Midbrain (tissue), 1 donor: ENCODE measurements around the gene BIN1.
A peak's percentile ranks its signal among the peaks of the same experiment; 100 is the strongest.
"Not testable (repeated sequence)": the region's sequence is repeated elsewhere in the genome, so short reads cannot be mapped to it uniquely, and the experiment has no call there.

Experiments used
- DNase-seq: peaks from one replicate; lab custom pipeline; 2025; lab: John Stamatoyannopoulos, UW

Gene BIN1

DNA sequence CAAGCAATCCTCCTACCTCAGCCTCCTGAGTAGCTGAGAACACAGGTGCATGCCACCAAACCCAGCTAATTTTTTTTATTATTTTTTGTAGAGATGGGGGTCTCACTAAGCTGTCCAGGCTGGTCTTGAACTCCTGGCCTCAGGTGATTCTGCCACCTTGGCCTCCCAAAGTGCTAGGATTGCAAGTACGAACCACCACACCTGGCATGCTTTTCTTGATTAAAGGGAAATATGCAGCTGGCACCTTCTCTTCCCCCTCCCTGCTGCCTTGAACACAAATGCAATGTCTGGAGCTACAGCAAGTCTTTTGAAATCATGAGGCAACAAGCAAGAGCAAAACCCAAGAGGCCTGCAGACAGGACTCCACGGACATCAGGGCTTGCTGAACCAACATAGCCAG, 26.8 kb upstream of the BIN1 start:
- DNase-seq: no peak

DNA sequence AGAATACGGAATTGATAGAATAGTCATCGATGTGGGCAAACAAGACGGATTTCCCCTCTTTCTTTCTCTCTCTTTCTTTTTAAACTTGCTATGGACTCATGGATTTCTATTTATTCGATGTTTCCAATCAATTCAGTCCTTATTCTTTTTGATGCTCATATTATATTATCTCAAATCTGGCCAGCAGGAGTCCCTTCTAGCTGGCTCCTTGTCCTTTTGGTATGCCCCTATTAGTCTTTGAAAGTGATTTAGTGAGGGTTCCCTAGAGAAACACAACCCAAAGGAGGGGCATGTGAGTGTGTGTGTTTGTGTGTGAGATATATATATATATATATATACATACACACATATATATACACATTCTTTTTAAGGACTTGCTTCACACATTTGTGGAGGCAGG, 23.5 kb upstream of the BIN1 start:
- DNase-seq: no peak

DNA sequence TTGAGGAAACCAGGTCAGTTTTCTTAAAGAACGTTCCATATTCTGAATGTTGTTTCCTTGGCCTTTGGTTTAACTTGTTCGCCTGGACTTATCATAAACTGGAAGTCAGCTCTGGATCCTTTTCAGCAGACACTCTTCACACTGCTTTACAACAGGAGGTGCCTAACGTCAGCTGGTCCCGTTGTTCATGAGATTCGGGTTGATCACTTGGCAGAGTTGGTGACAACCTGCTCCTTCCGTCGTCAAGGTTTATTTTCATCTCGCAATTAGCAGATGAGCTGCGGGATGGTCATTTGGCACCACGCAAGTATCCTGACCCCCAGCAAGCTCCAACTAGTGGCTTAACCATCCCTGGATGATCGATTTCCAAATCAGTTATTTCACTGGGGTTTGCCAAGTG, 23.0 kb upstream of the BIN1 start:
- DNase-seq: no peak

DNA sequence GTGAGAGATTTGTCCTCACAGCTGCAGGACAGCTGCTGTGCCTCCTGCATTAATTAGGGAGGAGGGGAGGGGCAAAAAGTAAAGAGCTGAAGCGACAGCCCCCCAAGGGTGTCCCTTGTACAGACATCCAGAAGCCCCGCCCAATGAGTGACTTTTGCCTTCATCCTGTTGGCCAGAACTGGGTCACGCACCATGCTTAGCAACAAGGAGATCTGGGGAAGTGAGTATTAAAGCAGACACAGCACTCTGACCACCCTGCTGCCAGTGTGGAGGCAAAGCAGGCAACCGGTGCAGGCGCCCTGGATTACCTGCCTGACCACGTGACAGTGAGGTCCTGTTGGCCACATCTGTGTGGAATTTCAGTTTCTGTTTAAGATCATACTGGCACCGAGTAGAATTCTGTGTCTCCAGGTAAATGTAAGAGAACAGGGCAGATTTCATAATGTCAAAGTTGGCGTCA, 21.5 kb upstream of the BIN1 start:
- peak; percentile 49 for DNase-seq

DNA sequence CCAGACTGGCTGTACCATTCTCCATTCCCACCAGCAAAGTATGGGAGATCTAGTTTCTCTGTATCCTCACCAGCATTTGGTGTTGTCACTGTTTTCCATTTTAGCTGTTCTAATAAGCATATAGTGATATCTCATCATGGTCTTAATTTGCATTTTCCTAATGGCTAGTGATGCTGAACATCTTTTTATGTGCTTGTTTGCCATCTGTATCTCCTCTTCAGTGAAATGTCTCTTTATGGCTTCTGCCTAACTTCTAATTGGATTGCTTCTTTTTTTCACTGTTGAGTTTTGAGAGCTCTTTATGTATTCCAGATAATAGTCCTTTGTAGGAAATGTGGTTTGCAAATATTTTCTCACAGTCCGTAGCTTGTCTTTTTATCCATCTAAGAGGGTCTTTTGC, 18.9 kb upstream of the BIN1 start:
- DNase-seq: no peak

DNA sequence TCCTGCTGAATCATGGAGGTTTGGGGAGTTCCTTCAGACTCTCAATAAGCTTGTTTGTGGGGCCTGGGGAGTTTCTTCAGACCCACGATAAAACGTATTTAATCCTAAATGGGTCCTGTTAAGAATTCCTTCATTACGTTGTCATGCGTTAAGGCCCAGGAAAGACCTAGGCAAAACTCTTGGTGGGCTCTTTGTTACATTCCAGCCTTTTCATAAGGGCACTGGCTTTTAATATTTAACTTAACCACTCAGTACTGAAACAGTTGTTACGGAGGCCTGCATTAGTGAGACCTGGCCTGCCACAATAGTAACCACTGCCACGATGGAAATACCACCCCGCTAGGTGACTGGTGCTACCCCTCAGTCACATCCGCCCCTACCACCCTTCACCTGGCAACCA, 17.5 kb upstream of the BIN1 start:
- no peak for DNase-seq

DNA sequence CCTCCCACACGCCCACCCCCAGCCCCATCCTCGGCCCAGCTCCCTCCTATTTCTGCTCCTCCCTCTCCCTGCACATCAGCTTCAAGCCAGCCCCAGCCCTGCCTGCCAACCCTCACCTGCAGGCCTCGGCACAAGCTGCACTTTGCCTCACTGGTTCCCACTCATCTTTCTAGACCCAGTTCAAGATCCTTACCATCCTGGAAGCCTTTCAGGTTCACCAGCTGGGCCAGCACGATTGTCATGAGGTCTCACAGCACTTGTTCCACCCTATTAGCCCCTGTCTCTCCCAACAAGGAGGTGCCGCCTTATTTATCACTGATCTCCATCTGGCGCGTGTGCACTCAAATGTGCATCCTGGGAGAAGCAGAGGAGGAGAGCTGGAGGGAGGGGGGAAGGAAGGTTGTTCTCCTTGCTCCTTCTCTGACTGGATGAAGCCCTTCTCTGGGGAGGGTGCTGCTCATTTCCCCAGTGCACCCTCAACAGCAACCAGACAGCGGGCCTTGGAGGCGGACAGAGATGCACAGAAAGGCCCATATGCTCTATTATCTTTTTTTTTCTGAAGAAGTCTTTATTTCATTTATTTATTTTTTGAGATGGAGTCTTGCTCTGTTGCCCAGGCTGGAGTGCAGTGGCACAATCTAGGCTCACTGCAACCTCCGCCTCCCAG, 15.5 kb upstream of the BIN1 start:
- DNase-seq: no peak

DNA sequence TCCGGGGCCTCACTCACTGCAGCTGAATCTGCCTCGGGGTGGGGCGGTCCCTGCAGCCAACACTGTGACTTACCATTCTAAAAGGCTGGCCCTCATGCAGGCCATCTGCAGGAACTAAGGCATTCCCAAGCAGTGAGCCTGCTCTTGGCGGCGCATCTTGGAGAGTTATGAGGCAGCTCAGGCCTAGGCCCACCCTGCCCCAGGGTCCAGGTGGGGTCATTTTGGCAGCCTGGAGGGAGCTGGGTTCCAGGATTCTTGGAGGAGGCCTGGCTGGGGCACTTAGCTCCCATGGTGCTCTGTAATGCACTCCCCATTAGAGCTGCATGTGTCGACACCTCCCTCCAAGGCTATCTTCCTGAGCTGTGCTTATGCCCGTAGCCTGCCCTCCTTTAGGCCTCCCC, 14.8 kb upstream of the BIN1 start:
- no peak for DNase-seq

DNA sequence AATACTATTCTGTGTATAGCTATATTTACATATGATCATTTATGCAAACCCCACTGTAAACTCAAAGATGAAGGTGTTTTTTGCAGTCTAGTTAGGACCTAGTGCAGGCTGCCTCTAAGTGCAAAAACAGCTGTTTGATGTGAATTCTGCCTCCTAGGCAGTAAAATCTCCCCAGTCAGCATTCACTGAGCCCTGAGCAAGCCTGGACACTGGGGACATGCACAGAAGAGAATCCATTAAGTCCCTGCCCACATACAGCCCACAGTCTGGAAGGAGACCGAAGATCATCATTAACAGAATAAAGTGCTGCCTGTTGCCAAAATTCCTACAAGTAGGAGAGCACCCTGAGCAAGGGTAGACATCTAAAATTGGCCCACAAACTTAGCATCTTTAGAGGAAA, 14.4 kb upstream of the BIN1 start:
- no peak for DNase-seq

DNA sequence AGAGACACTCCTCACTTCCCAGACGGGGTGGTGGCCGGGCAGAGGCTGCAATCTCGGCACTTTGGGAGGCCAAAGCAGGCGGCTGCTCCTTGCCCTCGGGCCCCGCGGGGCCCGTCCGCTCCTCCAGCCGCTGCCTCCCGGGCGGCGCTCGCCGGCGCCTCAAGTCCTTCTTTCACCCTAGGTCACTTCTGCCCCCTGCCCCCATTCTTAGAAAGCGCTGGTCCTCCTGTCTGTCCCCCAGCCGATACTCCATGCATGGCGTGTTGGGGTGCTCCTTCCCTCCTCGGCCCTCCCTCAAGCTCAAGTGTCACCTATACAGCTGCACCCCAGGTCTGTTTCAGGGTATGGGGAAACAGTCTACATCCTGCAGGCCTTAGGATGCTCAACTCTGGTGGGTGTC, 13.5 kb upstream of the BIN1 start:
- DNase-seq: not testable (repeated sequence)

DNA sequence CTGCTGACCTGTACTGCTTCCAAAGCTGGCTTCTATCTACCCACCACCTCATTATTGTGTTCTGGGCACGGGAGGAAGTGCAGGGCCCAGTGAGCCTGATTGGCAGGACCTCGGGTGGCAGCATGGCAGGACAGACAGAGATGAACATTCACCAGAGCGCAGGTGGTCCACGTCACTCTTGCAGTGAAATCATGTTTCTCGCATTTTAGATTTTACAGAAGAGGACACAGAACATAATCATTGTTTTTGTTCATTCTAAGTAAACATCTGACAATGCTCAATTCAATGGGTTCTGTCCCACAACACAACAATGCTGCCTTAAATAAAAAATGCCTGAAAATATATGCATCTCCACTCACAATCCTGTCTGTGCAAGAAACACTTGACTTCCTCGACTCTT, 11.5 kb upstream of the BIN1 start:
- peak; percentile 86 for DNase-seq

DNA sequence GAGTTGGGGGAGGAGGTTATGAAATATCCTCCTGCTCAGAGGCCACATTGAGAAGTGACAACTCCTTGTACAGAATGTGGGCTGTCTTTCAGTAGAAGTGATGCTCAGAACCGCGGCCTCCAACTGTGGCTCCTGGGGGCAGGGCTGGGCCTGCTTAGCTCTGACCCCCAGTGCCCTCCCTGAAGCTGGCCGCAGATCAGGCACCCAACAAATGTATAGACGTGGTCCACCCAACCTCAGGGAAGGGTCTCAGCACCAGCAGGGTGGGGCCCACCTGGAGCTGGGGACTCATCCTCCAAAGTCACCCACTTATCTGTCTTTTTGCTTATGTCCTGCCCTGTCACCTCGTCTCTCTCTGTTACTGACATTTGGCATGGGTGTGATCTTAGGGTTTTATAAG, 11.1 kb upstream of the BIN1 start:
- peak; percentile 61 for DNase-seq

DNA sequence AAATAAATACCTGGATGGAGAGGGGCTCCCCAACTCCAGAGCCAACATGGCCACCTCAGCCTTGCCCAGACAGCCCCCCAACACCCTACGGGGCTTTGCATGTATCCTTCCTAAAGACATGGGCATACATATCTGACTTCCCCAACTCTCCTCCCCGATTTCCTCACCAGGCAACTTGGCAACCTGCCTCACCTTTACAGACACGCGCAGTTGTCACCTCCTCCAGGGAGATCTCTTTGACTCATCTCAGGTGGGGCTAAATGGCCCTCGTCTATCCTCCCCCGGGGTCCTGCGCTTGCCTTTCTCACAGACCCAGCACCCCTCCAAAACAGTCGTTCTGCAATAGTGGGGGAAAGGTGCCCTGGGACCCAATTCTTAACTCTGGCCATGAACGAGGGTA, 10.6 kb upstream of the BIN1 start:
- no peak for DNase-seq

DNA sequence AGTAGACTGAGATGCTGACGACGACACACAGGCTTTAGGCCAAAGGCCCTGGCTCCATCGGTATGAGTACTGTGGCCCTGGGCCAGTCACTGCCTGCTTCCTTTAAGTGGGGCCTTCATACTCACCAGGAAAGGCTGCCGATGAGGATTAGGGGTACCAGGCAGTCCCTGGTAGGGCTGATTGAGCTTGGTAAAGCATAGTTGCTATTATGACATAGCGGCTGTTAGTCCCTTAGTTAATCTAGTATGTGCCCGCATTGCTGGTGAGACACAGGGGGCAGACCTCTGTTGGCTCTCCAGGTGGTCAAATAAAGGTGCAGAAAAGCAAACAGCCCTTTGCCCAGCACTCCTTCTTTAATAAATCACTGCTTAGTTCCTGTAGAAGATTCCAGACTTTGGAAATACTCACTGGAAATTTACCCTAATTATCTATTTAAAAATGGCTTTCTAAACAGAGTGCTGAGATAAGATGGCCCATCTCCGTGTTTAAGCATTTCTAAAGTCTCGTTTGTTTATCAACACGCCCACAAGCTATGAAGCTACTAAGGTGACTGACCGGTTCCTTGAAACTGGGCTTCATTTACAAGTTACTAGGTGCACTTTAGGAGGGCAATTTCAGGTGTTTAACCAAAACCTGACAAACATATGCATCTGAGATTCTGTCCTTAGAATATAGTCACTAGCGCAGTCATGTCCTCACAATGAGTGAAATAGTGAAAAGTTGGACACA, 8.7 kb upstream of the BIN1 start:
- DNase-seq: no peak

DNA sequence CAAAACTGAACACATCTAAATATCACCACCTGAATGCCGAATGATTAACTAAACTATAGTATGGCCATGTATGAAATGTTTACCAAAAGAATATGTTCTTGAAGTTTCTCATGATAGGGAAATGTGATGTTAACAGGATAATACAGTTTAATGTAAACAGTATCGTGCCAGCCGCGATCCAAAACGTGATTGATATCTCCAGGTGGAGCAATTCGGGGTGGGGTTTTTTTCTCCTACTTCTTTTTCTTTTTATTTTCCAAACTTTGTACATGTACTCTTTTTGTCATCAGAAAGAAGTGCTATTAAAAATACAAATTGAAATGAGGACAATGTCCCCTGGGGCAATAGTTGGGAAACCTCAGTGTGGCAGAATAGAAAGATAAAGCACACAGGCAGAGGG, 4.0 kb upstream of the BIN1 start:
- no peak for DNase-seq

DNA sequence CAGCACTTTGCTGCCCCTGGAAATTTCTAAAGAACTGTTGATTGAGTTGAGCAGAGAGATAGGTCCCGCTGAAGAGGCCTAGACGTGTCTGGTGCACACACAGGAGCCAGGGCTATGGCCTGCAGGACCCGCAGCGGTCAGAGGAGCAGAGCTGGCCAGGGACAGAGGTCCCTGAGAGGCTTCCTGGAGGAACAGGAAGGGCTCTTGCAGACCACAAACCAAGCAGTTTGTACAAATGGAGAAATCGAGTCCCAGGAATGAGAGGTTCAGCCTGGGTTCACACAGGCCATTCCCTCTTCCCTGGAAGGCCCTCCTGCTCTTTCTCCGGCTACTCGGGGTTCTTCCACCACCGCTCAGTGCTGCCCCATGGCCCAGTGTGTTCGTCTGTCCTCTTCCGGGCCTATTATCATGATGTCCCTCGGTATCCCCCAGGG, 1.2 kb upstream of the BIN1 start:
- DNase-seq: no peak

DNA sequence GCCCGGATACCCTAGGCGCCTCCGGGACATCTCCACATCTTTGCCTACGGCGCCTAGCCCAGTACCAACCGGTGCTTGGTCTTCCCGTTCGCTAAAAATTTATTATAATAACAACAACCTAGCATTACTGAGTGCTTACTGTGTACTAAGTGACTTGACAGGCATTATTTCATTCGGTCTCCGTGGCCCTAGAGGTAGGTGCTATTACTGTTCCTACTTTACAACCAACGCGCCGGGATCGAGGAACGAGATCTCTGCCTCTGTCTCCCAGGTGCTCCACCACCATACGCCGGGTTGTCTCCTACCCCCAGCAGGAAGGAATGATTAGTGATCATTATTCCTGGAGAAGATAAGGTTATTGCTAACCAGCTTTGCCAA, 657 bp upstream of the BIN1 start:
- no peak for DNase-seq

DNA sequence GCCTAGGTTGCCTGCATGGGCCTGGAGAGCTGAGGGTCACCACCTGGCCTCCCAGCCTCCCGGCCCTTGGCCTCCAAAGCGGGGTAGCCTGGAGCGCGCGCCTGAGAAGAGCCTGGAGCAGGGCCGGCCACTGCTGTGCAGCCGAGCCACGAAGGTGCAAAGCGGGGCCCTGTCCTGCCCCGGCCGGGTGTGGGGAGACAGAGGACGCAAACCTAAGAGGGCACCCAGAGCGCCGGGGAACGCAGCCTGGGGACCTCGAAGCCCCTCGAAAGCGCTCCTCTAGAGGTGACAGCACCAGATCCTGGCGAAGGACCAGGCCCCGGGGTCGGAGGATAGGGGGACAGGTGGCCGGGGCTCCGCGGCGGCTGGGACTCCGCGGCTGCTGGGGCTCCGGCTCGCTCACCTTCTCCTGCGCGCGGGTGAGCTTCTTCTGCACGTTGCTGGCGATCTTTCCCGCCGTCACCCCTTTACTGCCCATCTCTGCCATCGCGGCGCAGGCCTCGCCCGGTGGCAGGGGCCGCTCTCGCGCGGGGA, 430 bp downstream of the BIN1 start:
- DNase-seq: no peak

DNA sequence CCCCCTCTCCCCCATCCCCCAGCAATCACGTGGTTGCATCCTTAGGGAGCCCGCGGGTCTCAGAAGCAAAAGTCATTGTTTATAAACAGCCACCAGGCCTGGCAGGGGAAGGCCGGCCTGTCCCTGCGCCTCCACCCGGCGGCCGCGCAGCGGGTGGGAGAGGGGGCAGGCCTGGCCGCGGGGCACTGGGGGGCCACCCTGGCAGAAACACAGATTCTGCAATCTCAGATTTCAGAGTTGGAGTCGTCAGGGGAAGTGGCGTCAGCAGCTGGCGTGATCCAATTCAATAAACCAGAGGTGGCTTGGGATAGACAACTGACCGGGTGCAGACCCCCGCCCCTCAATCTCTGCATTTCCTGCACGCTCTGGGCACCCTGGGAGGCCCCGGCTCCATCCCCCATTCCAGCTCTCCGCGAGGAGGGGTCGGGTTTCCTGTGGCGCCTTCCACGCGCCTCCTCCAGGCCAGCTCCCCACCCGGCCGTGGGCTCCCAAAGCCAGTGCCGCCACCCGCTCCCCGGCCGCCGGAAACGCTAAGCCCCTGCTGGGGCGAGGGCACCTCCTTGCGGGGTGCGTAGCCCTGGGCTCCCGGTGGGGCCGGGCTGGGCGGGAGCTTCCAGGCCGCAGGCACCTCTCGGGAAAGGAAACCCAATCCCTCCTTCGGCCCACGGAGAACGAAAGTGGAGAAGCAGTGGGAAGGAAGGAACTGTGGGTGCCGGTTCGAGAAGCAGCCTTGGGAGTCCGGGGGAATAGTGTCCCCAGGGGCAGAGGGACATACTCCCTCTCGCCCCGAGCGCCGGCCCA, 1.1 kb downstream of the BIN1 start:
- DNase-seq: peak; percentile 60

DNA sequence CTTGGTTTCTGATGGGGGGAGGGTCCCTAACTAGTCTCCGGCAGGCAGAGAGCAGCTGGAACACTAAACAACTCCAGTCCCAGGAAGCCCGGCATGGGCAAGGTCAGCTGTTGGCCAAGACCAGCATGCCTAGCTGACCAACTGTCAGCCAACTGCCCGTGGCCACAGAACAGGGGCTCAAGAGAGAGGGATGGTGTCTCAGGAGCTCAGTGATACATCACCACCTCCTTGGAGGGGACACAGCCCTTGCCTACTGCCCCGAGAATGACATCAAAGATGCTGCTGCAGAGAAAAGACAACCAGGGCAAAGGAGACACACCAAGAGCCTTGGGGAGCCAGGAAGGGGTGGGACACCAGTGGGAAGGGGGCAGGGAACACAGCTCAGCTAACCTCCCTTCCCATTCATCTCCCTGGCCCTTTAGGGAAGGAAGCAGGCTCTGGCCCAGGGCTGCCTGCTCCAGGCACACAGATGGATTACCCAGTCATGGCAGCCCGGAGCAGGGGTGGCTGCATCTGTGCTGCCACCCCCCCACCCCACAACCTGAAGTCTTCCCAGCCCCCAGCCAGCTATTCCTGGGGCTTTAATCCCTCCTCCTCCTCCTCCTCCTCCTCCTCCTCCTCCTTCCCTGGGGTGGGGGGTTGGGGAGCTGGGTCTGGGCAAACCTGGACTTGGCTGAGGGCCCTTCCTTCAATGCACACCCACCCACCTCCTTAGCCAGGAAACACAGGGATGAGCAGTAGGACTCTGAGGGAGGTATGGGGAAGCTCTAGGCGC, 1.9 kb downstream of the BIN1 start:
- DNase-seq: no peak

DNA sequence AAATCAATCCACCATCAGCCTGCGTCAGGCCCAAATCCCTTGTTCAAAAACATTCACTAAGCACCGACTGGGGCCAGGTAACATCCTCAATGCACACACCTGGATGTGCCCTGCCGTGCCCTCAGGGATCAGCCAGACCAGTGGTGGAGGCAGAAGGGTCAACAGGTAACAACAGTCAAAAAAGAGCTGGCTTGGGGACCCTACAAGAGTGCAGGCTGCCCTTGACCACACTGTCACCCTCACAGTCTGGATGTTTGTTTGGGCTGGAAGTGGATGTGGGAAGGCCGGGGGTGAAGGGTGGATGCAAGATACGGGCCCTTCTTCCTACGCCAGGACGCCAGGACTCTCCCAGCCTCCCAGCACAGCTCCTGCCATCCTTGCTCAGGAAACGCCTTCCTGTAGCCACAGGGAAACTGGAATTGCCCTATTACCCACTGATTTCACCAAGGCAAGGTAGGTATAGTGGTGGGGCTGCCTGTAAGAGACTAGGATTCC, 2.7 kb downstream of the BIN1 start:
- DNase-seq: no peak
